Mesendoderm (in vitro differentiated cells): ENCODE results near the gene MTF1. TPM values are rescaled to one million over a fixed set of nuclear protein-coding genes. Genes with fewer than 3 reads are reported as not detected.
A peak's percentile ranks its signal among the peaks of the same experiment; 100 is the strongest.
"Not testable (repeated sequence)": the region's sequence is repeated elsewhere in the genome, so short reads cannot be mapped to it uniquely, and the experiment has no call there.

Source experiments
- DNase-seq: peaks from one replicate; pipeline ENCODE4 v3.0.0; 2013
- H2AK5ac ChIP-seq: 2 replicates; pipeline ENCODE4 v1.6.1; 2013; ENCODE audit warnings: low read length, inconsistent platforms
- H2BK120ac ChIP-seq: 2 replicates; pipeline ENCODE4 v1.6.1; 2013; ENCODE audit warnings: low read depth, mild to moderate bottlenecking, low read length, moderate library complexity, mixed read lengths
- H2BK15ac ChIP-seq: replicated peaks from 2 replicates; pipeline ENCODE4 v1.6.1; 2013; ENCODE audit warnings: low read depth, mild to moderate bottlenecking, moderate library complexity
- H2BK5ac ChIP-seq: 2 replicates; pipeline ENCODE4 v1.6.1; 2013; ENCODE audit warnings: low read length, inconsistent platforms
- H3K18ac ChIP-seq: 2 replicates; pipeline ENCODE4 v1.6.1; 2013; ENCODE audit warnings: mild to moderate bottlenecking, low read length, mixed read lengths
- H3K23ac ChIP-seq: one replicate; pipeline ENCODE4 v1.6.1; 2013; ENCODE audit warnings: low read length
- H3K27ac ChIP-seq: 2 replicates; pipeline ENCODE4 v1.5.1; 2013; ENCODE audit warnings: low read depth, mild to moderate bottlenecking, inconsistent platforms, low read length, moderate library complexity
- H3K27me3 ChIP-seq: 2 replicates; pipeline ENCODE4 v1.6.1; 2013; ENCODE audit warnings: low read length, control low read depth, mild to moderate bottlenecking, inconsistent platforms; ENCODE audit not compliant: insufficient read depth, poor library complexity
- H3K36me3 ChIP-seq: 2 replicates; pipeline ENCODE4 v1.6.1; 2013; ENCODE audit warnings: low read length, inconsistent platforms; ENCODE audit not compliant: control insufficient read depth, insufficient read depth
- H3K4ac ChIP-seq: one replicate; pipeline ENCODE4 v1.6.1; 2013; ENCODE audit warnings: low read depth, mild to moderate bottlenecking, low read length, moderate library complexity
- H3K4me1 ChIP-seq: 2 replicates; pipeline ENCODE4 v1.6.1; 2013; ENCODE audit warnings: low read depth, low read length, inconsistent platforms; ENCODE audit not compliant: control insufficient read depth
- H3K4me2 ChIP-seq: 2 replicates; pipeline ENCODE4 v1.6.1; 2013; ENCODE audit warnings: low read length
- H3K4me3 ChIP-seq: 2 replicates; pipeline ENCODE4 v1.5.1; 2013; ENCODE audit warnings: mild to moderate bottlenecking, low read length
- H3K56ac ChIP-seq: one replicate; pipeline ENCODE4 v1.6.1; 2013; ENCODE audit warnings: low read length
- H3K79me1 ChIP-seq: 2 replicates; pipeline ENCODE4 v1.6.1; 2013; ENCODE audit warnings: low read length, inconsistent platforms
- H3K79me2 ChIP-seq: 2 replicates; pipeline ENCODE4 v1.6.1; 2013; ENCODE audit warnings: mild to moderate bottlenecking, low read length; ENCODE audit not compliant: control insufficient read depth, insufficient read depth
- H3K9ac ChIP-seq: 2 replicates; pipeline ENCODE4 v1.6.1; 2013; ENCODE audit warnings: low read length, inconsistent platforms
- H4K5ac ChIP-seq: one replicate; pipeline ENCODE4 v1.6.1; 2013; ENCODE audit warnings: low read length
- H4K8ac ChIP-seq: one replicate; pipeline ENCODE4 v1.6.1; 2013; ENCODE audit warnings: low read depth, mild to moderate bottlenecking, control low read depth, low read length, moderate library complexity
- WGBS: extraction: QIAGEN DNeasy Blood & Tissue Kit; methylation state at CpG from one replicate; pipeline ENCODE4 v1.1.7; 2013; ENCODE audit warnings: low lambda C conversion rate, missing lambda C conversion rate; ENCODE audit not compliant: insufficient coverage; ENCODE audit errors: extremely low coverage; 5-methylcytosine and 5-hydroxymethylcytosine counted together
- polyA plus RNA-seq, 2 experiments: library from polyadenylated mRNA; stranded (reverse); fragments of 200-250 nt; gene quantifications; one replicate each; pipeline ENCODE4 v1.2.3, GENCODE V29; 2013

Gene MTF1
- polyA plus RNA-seq (2013, experiment 1 of 2): 4.1 TPM
- polyA plus RNA-seq (2013, experiment 2 of 2): 3.7 TPM

- Histone ChIP-seq H3K4ac (peak within 1 kb of the TSS; percentile 56), H2BK15ac (no peak within 1 kb of the TSS), H3K4me1 (peaks cover 1% of the 10 kb centered on the region), H3K4me2 (peak within 1 kb of the TSS; percentile 71), H3K4me3 (peak within 1 kb of the TSS; percentile 97), H3K18ac (peak within 1 kb of the TSS; percentile 29), H3K79me2 (peaks cover 11% of the 10 kb centered on the region), H3K36me3 (peaks cover 2% of the 10 kb centered on the region), H2AK5ac (no peak within 1 kb of the TSS), H2BK120ac (no peak within 1 kb of the TSS), H3K23ac (peak within 1 kb of the TSS; percentile 45), H3K27me3 (no peaks in the 10 kb centered on the region), H2BK5ac (no peak within 1 kb of the TSS), H3K27ac (peak within 1 kb of the TSS; percentile 62), H3K56ac (peak within 1 kb of the TSS; percentile 99), H3K9ac (peak within 1 kb of the TSS; percentile 97), H3K79me1 (peaks cover 7% of the 10 kb centered on the region), H4K8ac (peak within 1 kb of the TSS; percentile 16), H4K5ac (no peak within 1 kb of the TSS)
- peak; percentile 99 for DNase-seq
- no CpG with 5 or more reads among the region's 61 CpGs for WGBS
Observed at GRCh38 chr1:37859507-37860345, at the start of gene MTF1. Gene MTF1 (minus strand): TSS chr1:37859592. CDS start chr1:37857658, 1,934 bp downstream.

DNA sequence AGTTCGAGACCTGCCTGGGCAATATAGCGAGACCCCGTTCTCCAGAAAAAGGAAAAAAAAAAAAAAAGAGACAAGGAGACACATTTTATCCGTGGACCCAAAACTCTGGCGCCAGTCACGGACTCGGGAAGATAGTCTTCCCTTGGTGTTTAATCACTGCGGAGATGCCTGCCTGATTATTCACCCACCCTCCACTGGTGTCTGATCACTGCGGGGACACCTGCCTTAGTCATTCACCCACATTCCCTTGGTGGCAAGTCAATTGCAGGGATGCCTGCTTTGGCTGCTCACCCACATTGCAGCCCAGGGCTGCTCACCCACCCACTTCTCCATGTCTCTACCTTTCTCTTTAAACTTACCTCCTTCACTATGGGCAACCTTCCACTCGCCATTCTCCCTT lies 49.1 kb upstream of the MTF1 start:
- H2BK120ac ChIP-seq, H3K18ac ChIP-seq, H2AK5ac ChIP-seq, H3K4ac ChIP-seq, H3K56ac ChIP-seq, H3K4me3 ChIP-seq, H3K79me1 ChIP-seq, H3K27ac ChIP-seq, H3K4me2 ChIP-seq, H3K27me3 ChIP-seq, H3K36me3 ChIP-seq, H3K79me2 ChIP-seq, H3K4me1 ChIP-seq, H3K23ac ChIP-seq, H2BK5ac ChIP-seq, H4K5ac ChIP-seq, DNase-seq, H2BK15ac ChIP-seq, H3K9ac ChIP-seq, H4K8ac ChIP-seq: not testable (repeated sequence)
- no CpG with 5 or more reads among the region's 10 CpGs for WGBS

- not testable (repeated sequence) for H3K79me2 ChIP-seq, H2AK5ac ChIP-seq, H4K5ac ChIP-seq, H2BK120ac ChIP-seq, H3K27me3 ChIP-seq, H2BK5ac ChIP-seq, H3K9ac ChIP-seq, H3K4me2 ChIP-seq, H4K8ac ChIP-seq, H3K79me1 ChIP-seq, H3K56ac ChIP-seq, H3K23ac ChIP-seq, H3K4me3 ChIP-seq, H3K4me1 ChIP-seq, H3K27ac ChIP-seq, H2BK15ac ChIP-seq, H3K18ac ChIP-seq, H3K36me3 ChIP-seq, DNase-seq, H3K4ac ChIP-seq
- no CpG with 5 or more reads among the region's 6 CpGs for WGBS
Observed at GRCh38 chr1:37907416-37908125, 48.2 kb upstream of the MTF1 start.

DNA sequence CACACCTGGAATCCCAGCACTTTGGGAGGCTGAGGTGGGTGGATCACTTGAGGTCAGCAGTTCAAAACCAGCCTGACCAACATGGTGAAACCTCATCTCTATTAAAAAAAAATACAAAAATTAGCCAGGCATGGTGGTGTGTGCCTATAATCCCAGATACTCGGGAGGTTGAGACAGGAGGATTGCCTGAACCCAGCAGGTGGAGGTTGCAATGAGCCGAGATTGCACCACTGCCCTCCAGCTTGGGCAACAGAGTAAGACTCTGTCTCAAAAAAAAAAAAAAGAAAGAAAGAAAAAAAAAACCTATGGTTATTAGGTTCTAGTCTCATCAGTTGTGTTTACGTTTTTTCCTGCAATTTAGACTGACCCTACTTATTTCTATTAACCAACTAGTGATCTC lies 47.2 kb upstream of the MTF1 start:
- H3K36me3 ChIP-seq, DNase-seq, H3K27ac ChIP-seq, H2BK15ac ChIP-seq, H3K27me3 ChIP-seq, H3K4me3 ChIP-seq, H3K56ac ChIP-seq, H2BK120ac ChIP-seq, H3K4ac ChIP-seq, H3K23ac ChIP-seq, H3K9ac ChIP-seq, H3K4me1 ChIP-seq, H3K79me1 ChIP-seq, H4K5ac ChIP-seq, H3K79me2 ChIP-seq, H4K8ac ChIP-seq, H3K18ac ChIP-seq, H2AK5ac ChIP-seq, H3K4me2 ChIP-seq, H2BK5ac ChIP-seq: not testable (repeated sequence)
- no CpG with 5 or more reads among the region's 3 CpGs for WGBS

DNA sequence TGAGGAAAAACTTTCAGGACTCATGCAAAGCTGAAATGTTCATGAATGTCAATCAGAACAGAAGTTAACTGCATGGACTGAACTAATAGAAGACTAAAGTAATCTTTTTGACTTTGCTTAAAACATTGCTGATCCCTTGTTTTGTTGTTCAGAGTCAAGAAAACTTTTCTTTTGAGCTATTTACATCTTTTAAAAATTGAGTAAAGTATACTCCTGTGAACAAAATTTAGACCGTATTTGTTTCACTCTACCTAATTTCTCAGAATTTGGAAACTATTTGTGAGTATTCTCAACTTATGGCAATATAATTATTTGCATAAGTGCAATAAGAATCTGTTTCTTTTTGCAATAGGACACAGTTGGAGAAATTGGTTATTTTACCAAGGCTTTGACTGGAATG lies 46.3 kb upstream of the MTF1 start:
- H3K4me3 ChIP-seq: no peak overlapping the region
- no peaks in the 10 kb centered on the region for H3K79me1 ChIP-seq
- no peak overlapping the region for H3K23ac ChIP-seq
- H3K27me3 ChIP-seq: no peaks in the 10 kb centered on the region
- no peak overlapping the region for H3K18ac ChIP-seq
- no CpG with 5 or more reads among the region's 1 CpG for WGBS
- H3K79me2 ChIP-seq: no peaks in the 10 kb centered on the region
- H3K36me3 ChIP-seq: no peaks in the 10 kb centered on the region
- H3K4me2 ChIP-seq: no peak overlapping the region
- no peak overlapping the region for H2BK5ac ChIP-seq
- peak; percentile 32 for DNase-seq
- H3K4ac ChIP-seq: no peak overlapping the region
- no peak overlapping the region for H3K27ac ChIP-seq
- H3K9ac ChIP-seq: no peak overlapping the region
- H2AK5ac ChIP-seq: no peak overlapping the region
- H4K5ac ChIP-seq: no peak overlapping the region
- H4K8ac ChIP-seq: no peak overlapping the region
- H2BK120ac ChIP-seq: no peak overlapping the region
- H2BK15ac ChIP-seq: no peak overlapping the region
- no peak overlapping the region for H3K56ac ChIP-seq
- H3K4me1 ChIP-seq: no peaks in the 10 kb centered on the region
